SU-DHL-6 (cell line): ENCODE results near the gene ABLIM1.

ENCODE experiments used
- H2AFZ ChIP-seq: fragments of 200-600 bp; sonication (generic); 2 replicates; pipeline ENCODE4 v1.6.1; 2014; ENCODE audit warnings: low read depth, mild to moderate bottlenecking, moderate library complexity, mixed read lengths, antibody characterized with exemption, low read length; ENCODE audit not compliant: severe bottlenecking
- H3F3A ChIP-seq: fragments of 200-600 bp; shearing (Covaris generic); 2 replicates; pipeline ENCODE4 v1.6.0; 2016; ENCODE audit warnings: antibody characterized with exemption, mild to moderate bottlenecking; ENCODE audit not compliant: insufficient read depth
- H3K27ac ChIP-seq: fragments of 200-600 bp; sonication (generic); 2 replicates; pipeline ENCODE4 v1.5.1; 2016; ENCODE audit warnings: low read depth, mild to moderate bottlenecking, low read length, moderate library complexity, mixed read lengths
- H3K27me3 ChIP-seq: fragments of 200-600 bp; sonication (generic), shearing (Covaris generic); 2 replicates; pipeline ENCODE4 v1.6.0; 2014; ENCODE audit warnings: mild to moderate bottlenecking, low read length
- H3K36me3 ChIP-seq: fragments of 200-600 bp; sonication (generic); 2 replicates; pipeline ENCODE4 v1.6.1; 2014; ENCODE audit warnings: mild to moderate bottlenecking, low read length, mixed read lengths
- H3K4me2 ChIP-seq: fragments of 300-600, 200-600 bp; shearing (Covaris generic), sonication (generic); 2 replicates; pipeline ENCODE4 v1.6.0; 2014; ENCODE audit warnings: low read length, low read depth, mild to moderate bottlenecking; ENCODE audit not compliant: poor library complexity, severe bottlenecking
- H3K4me3 ChIP-seq: fragments of 200-600 bp; sonication (generic); 2 replicates; pipeline ENCODE4 v1.5.1; 2014; ENCODE audit warnings: antibody characterized with exemption, low read length, mild to moderate bottlenecking, mixed read lengths; ENCODE audit not compliant: insufficient read depth, poor library complexity, severe bottlenecking
- H3K79me2 ChIP-seq: fragments of 200-600 bp; sonication (generic); 2 replicates; pipeline ENCODE4 v1.6.1; 2014; ENCODE audit warnings: mild to moderate bottlenecking, low read length, moderate library complexity; ENCODE audit not compliant: insufficient read depth
- H3K9ac ChIP-seq: fragments of 200-600 bp; sonication (generic); 2 replicates; pipeline ENCODE4 v1.7.0; 2014; ENCODE audit warnings: mild to moderate bottlenecking, low read length
- H3K9me2 ChIP-seq: fragments of 200-600 bp; sonication (generic); replicated peaks from 2 replicates; pipeline ENCODE4 v1.6.1; 2014; ENCODE audit warnings: low read length; ENCODE audit not compliant: insufficient read depth
- H3K9me3 ChIP-seq: fragments of 200-600 bp; sonication (generic); 2 replicates; pipeline ENCODE4 v1.6.1; 2014; ENCODE audit warnings: low read length, mixed read lengths; ENCODE audit not compliant: insufficient read depth
- H4K20me1 ChIP-seq: fragments of 200-600 bp; sonication (generic); 2 replicates; pipeline ENCODE4 v1.6.1; 2014; ENCODE audit warnings: low read depth, mild to moderate bottlenecking, antibody characterized with exemption, low read length, moderate library complexity, mixed read lengths
- EZH2phosphoT487 ChIP-seq: fragments of 200-600 bp; sonication (generic), shearing (Covaris generic); conservative IDR thresholded peaks from 2 replicates; pipeline ENCODE4 v1.6.1; 2018; ENCODE audit warnings: mild to moderate bottlenecking, antibody characterized with exemption, low read length, moderate library complexity, mixed read lengths
- TF ChIP-seq, protein P1 (sequence below): fragments of 200-600 bp; sonication (generic); IDR thresholded peaks from one replicate; pipeline ENCODE4 v1.5.1; 2017; ENCODE audit warnings: antibody characterized with exemption, mild to moderate bottlenecking, low read length, moderate library complexity; ENCODE audit not compliant: insufficient read depth, poor library complexity, severe bottlenecking

The ABLIM1 gene

DNA sequence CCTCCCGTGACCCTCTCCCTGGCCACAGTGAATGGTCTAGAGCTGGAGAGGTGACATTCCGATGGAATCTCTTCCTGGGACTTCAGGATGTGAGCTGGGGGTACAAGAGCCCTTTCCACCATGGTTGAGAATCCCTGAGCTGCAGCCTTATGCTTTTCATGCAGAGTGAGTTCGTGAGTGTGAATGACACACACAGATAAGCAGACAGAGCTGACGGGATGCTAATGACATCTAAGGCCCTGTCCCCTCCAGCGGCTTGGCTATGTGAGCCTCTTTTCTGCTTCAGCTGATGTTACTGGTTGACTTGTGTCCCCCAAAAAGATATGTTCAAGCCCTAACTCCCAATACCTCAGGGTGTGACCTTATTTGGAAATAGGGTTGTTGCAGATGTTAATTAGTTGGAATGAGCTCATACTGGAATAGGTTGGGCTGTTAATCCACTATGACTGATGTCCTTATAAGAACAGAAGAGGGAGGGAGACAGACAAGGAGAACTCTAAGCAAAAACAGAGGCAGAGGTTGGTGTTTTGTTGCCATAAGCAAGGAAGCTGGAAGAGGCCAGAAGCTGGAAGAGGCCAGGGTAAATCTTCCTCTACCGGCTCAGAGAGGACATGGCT is 142.7 kb downstream of the ABLIM1 start:
- no peak overlapping the region for H3K4me2 ChIP-seq
- H3F3A ChIP-seq, result no peaks in the 10 kb centered on the region
- no peak overlapping the region for H3K27ac ChIP-seq
- H4K20me1 ChIP-seq, result no peaks in the 10 kb centered on the region; the same call in 1 of the 2 replicates
- H3K9ac ChIP-seq, result no peak overlapping the region
- no peaks in the 10 kb centered on the region for H3K9me2 ChIP-seq
- H3K4me3 ChIP-seq, result no peak overlapping the region
- no peaks in the 10 kb centered on the region for H3K9me3 ChIP-seq
- no peaks in the 10 kb centered on the region for H3K27me3 ChIP-seq
- H2AFZ ChIP-seq, result no peak overlapping the region
- peaks cover 47% of the 10 kb centered on the region for H3K79me2 ChIP-seq
- H3K36me3 ChIP-seq, result no peaks in the 10 kb centered on the region
- TF ChIP-seq, protein P1, sequence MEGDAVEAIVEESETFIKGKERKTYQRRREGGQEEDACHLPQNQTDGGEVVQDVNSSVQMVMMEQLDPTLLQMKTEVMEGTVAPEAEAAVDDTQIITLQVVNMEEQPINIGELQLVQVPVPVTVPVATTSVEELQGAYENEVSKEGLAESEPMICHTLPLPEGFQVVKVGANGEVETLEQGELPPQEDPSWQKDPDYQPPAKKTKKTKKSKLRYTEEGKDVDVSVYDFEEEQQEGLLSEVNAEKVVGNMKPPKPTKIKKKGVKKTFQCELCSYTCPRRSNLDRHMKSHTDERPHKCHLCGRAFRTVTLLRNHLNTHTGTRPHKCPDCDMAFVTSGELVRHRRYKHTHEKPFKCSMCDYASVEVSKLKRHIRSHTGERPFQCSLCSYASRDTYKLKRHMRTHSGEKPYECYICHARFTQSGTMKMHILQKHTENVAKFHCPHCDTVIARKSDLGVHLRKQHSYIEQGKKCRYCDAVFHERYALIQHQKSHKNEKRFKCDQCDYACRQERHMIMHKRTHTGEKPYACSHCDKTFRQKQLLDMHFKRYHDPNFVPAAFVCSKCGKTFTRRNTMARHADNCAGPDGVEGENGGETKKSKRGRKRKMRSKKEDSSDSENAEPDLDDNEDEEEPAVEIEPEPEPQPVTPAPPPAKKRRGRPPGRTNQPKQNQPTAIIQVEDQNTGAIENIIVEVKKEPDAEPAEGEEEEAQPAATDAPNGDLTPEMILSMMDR, result no peak
- no peak for TF ChIP-seq EZH2phosphoT487

DNA sequence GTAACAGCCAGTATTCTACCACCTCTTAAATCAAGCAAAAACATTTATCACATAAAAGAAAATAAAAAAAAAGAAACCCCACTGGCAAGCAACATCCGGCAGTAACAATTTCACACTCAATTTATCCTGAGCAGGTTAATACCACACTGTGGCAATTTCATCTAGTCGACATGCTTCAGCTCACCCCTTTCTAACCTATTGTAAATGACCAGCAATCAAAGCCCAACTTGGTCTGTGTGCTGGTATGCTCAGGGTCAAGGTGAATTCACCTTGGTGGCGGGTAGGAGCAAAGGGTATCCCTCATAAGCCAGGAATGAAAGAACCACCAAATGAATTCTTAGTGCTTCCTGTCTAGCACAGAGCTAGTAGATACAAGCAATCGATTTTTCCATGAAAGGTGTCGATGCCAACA is 144.7 kb downstream of the ABLIM1 start:
- H3K27ac ChIP-seq, result no peak overlapping the region
- TF ChIP-seq, protein P1, result no peak
- TF ChIP-seq EZH2phosphoT487, result no peak
- H3K79me2 ChIP-seq, result peaks cover 34% of the 10 kb centered on the region
- no peaks in the 10 kb centered on the region for H3F3A ChIP-seq
- no peaks in the 10 kb centered on the region for H3K27me3 ChIP-seq
- no peaks in the 10 kb centered on the region for H3K36me3 ChIP-seq
- H3K4me2 ChIP-seq, result no peak overlapping the region
- no peaks in the 10 kb centered on the region for H3K9me2 ChIP-seq
- no peak overlapping the region for H3K9ac ChIP-seq
- H2AFZ ChIP-seq, result no peak overlapping the region
- H3K9me3 ChIP-seq, result no peaks in the 10 kb centered on the region
- no peak overlapping the region for H3K4me3 ChIP-seq
- H4K20me1 ChIP-seq, result no peaks in the 10 kb centered on the region; the same call in 1 of the 2 replicates

DNA sequence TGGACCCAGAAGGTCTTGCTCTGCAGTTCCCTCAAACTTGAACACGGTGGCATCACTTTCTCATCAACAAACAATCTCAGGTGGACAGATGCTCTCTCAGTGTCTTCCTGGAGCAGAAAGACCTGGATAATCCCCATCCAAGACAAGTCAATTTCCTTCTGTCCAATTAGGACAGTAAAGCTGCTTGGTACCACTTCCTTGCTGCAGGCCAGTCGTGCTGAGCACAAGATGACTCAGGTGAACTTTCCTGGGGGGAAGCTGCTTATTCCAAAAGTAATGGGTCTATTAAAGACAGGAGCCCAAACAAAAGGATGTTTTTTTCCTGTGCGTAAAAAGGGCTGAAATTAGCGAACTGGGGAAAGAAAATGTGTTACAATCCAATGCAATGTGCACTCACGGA is 146.2 kb downstream of the ABLIM1 start:
- H3K79me2 ChIP-seq, result peaks cover 32% of the 10 kb centered on the region
- H3K4me2 ChIP-seq, result no peak overlapping the region
- no peaks in the 10 kb centered on the region for H3K9me3 ChIP-seq
- H2AFZ ChIP-seq, result no peak overlapping the region
- no peaks in the 10 kb centered on the region for H3K27me3 ChIP-seq
- H4K20me1 ChIP-seq, result peaks cover 3% of the 10 kb centered on the region; the same call in 1 of the 2 replicates
- H3K4me3 ChIP-seq, result no peak overlapping the region
- TF ChIP-seq, protein P1, result no peak
- TF ChIP-seq EZH2phosphoT487, result no peak
- no peaks in the 10 kb centered on the region for H3F3A ChIP-seq
- no peaks in the 10 kb centered on the region for H3K36me3 ChIP-seq
- no peak overlapping the region for H3K27ac ChIP-seq
- H3K9me2 ChIP-seq, result no peaks in the 10 kb centered on the region
- no peak overlapping the region for H3K9ac ChIP-seq
